IPS-NIHi11 (cell line): ENCODE data around the gene MYO9A.
A peak's percentile ranks its signal among the peaks of the same experiment; 100 is the strongest.

ENCODE experiments used
- DNase-seq: peaks from one replicate; pipeline ENCODE4 v3.0.0; 2012; ENCODE audit warnings: mixed read lengths, low spot score

MYO9A gene

DNA sequence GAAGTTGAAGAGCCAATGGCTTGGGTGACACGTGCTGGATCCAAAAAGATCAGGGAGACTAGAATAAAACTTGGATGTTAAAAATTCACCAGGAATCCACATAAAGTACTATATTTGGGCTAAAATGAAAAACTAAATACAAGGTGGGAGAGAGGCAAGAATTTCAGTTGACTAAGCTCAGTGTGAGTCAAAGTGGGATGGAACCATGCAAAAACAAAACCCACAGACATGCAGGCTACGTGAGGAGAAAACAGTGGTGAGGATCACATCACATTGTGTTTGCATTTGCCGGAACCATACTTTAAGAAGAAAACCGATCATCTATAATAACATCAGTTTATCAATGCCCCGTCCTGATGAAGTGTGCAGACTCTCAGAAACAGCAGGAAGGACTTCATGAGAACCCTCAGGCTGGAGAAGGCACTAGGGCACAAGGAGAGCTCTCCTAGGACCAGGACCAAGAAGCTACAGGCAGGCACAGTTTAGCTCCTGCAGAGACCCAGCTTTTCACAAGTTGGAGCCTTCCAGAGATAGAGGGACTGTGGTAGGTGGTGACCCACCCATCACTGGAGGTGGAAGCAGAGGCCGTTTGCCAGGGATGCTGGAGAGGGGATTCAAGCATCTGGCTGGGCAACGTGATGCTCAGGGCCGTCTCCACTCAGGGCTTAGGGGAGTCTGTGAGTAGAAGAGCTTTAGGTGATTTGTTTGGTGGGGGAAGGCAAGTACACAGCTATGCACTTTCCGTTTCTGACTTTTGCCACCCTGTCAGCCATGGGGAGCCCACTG is 336.6 kb downstream of the MYO9A start:
- no peak for DNase-seq

DNA sequence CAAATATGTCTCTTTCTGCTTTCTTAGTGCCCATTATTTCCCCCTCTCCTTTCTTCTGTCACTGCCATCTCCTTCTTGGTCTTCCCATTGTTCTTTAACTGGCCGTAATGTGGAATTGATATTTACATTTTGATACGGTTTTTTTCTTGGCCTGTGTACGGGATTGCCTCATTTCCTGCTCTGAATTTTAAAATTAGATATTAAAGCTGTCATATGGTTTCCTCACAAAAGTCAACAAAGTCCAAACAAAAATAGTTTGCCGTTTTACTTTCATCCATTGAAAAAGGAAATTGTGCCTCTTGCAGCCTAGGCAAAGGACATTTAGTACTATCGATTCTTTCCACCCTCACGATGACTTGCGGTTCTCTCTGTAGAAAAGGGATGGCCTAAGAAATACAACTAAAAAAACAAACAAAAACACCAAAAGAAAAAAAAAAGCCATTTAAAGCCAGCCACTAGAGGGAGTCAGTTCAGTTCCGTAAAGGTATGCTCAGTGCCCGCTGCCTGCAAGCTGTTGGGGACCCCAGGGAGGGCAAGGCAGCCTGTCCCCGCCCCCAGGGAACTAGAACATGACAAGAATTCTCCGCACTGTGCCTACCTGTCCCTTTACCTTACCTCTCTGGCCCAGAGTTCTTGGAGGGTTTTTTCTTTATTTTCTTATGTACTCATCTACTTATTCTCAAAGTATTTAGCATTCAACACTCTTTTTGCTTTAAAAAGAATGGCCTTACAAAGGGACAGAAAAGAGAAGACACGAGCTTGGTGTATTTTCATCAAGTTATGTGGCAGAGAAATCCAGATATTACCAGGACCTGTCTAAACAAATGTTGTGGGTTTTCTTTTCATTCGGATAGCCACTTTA is 337.6 kb downstream of the MYO9A start:
- peak; percentile 84 for DNase-seq

DNA sequence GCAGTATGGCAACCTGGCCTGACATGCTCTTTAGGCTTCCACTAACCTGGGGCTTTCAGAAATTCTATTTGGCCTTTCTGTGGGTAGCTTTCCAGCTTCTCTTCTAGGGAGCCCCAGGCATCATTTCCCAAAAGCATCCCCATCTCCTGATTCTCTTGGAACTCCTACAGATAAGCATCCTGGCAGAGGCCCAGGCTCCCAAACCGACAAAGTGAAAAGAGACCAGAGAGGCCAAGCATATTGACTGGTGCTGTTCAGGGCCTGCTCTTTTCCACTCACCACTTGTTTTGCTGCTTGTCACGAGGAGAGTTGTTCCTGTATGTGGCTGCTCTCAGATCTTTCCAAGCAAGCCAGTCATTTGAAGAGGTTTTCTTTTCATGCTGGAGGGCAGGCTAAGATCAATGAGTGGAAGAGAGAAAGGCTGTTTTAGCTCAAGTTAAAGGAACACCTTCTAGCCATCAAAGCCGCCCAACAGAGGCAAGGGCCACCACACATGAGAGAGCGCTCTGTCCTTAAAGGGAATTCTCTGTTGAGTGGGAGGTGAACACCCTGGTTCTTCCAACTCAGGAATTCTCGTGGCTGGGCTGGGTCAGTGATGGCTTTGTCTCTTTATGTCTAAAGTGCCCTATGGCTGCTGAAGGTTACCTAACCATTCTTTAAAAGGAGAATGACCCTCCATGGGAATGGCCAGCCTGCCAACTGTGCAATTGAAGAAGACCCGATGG is 338.7 kb downstream of the MYO9A start:
- no peak for DNase-seq

DNA sequence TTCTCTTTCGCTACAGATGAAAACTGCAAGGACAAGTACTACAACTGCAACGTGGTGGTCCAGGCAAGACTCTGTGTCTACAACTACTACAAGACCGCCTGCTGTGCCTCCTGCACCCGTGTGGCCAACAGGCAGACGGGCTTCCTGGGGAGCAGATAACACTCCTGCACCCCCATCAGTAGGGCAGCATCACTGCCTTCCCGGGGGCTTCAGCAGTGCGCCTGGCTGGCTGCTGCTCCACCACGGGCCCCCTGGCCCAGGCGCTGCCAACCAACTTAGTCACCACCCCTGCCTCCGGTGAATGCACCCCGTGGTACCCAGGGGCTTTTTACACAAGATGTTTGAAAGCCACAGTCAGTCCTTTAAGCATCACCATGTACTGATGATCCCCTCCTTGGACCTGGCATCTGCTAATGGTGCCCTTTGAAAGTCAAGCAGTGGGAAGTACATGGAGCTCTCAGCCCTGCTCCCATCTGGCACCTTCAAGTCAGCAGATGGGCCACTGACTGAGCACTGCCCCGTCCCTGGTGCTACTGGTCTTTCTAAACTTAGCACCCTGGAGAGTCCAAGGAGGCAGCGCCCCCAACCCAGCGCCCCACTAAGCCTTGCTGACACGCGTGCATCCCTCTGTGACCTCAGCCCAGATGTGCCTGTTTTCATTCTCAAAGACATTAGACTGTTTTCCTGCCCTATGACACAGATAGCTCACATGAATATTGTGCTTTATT is 340.6 kb downstream of the MYO9A start:
- no peak for DNase-seq

DNA sequence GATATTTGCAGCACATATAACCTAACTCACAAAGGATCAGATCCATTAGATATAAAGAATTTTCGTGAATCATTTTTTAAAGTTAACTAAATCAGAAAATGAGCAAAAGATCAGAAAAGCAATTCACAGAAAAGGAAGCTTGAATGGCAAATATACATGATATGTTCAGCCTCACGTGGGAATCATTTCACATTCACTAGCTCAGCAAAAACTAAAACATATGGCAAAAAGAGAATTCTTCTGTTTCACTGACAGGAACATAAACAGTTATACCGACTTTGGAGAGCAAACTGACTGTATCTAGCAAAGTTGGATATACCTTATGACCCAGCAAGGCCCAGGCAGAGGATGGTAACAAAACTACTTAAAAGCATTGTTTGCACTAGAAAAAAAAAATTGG is 341.6 kb downstream of the MYO9A start:
- DNase-seq, result no peak

DNA sequence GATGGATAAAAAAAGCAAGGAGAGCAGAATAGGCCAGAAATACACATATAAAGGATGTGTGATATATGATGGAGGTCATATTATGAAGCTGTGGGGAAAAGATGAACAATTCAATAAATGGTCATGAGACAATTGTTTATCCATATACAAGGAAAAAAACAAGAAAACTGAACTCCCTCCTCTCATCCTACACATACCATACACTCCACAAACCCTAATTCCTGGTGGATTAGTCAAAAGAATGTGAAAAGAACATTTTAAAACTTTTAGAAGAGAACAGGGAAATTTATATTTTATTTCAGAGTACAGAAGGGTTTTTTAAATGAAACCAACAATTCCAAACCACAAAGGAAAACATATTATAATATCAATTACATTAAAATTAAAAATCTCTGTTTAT is 342.1 kb downstream of the MYO9A start:
- DNase-seq, result no peak

DNA sequence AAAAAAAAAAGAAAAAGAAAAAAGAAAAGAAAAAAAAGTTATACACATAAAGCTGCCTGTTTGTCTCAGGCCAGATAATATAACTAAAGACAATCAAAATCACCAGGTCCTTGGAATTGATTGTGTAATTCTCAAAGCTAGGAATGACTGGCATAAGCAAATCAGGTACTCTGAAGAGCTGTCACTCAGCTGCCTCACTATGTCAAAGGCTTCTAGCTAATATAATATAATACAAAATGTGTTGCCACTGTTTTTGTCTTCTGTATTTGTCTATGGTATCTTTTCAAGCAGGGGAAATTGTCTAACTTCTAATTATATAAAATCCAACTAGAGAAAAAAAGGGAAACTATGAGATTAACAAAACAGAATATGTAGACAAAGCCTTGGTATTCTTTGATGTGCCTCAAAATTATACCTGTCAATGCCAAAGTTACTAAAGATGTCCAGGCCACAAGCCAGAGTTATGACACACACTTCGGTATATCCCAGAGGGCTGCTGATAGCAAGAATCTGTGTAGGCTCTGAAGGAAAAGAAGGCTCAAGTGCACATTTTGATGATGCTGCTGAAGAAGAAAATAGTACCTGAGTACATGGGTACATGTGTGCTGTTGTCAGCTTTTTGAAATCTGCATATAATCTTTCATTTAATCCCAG is 344.6 kb downstream of the MYO9A start:
- DNase-seq, result no peak
